Epithelial cell of esophagus (primary cell): ENCODE measurements around the gene SFRP2.

ENCODE experiments used
- DNase-seq: peaks from one replicate; pipeline ENCODE4 v3.0.0; 2010; ENCODE audit warnings: low read depth
- H3K4me3 ChIP-seq: 2 replicates; pipeline ENCODE4 v1.5.1; 2011; ENCODE audit warnings: mild to moderate bottlenecking, low read length, control low read depth
- CTCF ChIP-seq: IDR thresholded peaks from 2 replicates; pipeline ENCODE4 v1.5.1; 2011; ENCODE audit warnings: low read depth, mild to moderate bottlenecking, low read length, control low read depth, inconsistent platforms; ENCODE audit not compliant: insufficient read depth; ENCODE audit errors: missing control alignments

The SFRP2 gene

GRCh38 chr4:153825691-153826090, 36.8 kb upstream of the SFRP2 start:
- no peak overlapping the region for H3K4me3 ChIP-seq
- TF ChIP-seq CTCF: no peak
- no peak for DNase-seq

- no peak overlapping the region for H3K4me3 ChIP-seq
- no peak for DNase-seq
- no peak for TF ChIP-seq CTCF
These were observed 36.2 kb upstream of the SFRP2 start for GRCh38 chr4:153825126-153825525.

GRCh38 chr4:153824501-153824900, 35.6 kb upstream of the SFRP2 start:
- DNase-seq: no peak
- no peak overlapping the region for H3K4me3 ChIP-seq
- TF ChIP-seq CTCF: no peak

- DNase-seq: no peak
- H3K4me3 ChIP-seq: no peak overlapping the region
- no peak for TF ChIP-seq CTCF
These were observed 34.6 kb upstream of the SFRP2 start for GRCh38 chr4:153823483-153823882.

GRCh38 chr4:153822316-153822715, 33.4 kb upstream of the SFRP2 start:
- peak; percentile 52 for DNase-seq
- no peak for TF ChIP-seq CTCF
- no peak overlapping the region for H3K4me3 ChIP-seq

GRCh38 chr4:153817466-153817865, 28.6 kb upstream of the SFRP2 start:
- TF ChIP-seq CTCF: no peak
- H3K4me3 ChIP-seq: no peak overlapping the region

GRCh38 chr4:153816542-153816941, 27.7 kb upstream of the SFRP2 start:
- H3K4me3 ChIP-seq: no peak overlapping the region
- no peak for DNase-seq
- no peak for TF ChIP-seq CTCF

More at GRCh38 chr4:153817466-153817865, 28.6 kb upstream of the SFRP2 start:
- DNase-seq: no peak
